ENCODE data around the gene GPATCH1. TPM values are rescaled to one million over a fixed set of nuclear protein-coding genes. Genes with fewer than 3 reads are reported as not detected.

GPATCH1 gene
- total and polyA plus RNA-seq, 2 of the 4 experiments (the other 2 are of a cell fraction), result 5.1 to 7.5 TPM

DNA sequence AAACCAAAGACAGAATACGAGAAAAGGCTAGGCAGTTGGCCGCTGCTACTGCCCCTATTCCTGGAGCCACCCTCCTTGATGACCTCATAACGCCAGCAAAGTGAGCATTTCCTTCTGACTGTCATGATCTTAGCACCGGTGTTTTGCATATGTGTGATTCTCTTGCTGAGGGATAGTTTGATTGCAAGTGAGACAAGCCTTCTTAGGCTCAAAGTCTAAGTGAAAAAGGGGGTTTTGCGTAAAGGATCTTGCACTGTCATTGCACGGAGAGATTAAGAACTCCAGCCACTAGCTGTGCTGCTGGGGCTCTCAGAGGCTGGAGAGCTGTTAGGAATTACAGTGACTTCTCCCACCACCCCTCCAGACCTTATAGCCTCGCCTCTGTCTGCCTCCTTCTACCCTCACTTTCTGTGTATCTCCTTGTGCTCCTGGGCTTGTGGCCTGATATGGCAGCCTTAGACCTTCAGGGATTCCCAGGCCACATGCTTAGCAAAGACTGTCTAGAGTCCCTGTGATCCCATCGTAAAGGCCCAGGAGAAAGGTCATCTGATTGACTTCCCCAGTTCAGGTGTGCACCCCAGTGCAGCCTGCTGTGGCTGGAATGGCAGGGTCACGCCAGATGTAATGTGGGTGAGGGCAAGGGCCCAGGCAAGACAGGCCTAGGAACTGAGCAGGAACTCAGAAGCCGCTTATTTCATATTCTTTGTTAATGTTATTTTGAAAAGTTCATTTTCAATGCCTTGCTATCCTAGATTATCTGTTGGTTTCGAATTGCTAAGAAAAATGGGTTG is 12.6 kb downstream of the GPATCH1 start:
- H2AK5ac ChIP-seq (ENCODE audit: low read depth, low read length), result no peak overlapping the region
- H2AK9ac ChIP-seq (replicated peaks; ENCODE audit: low read depth, low read length, poor library complexity), result no peak overlapping the region
- H4K91ac ChIP-seq (ENCODE audit: insufficient read depth, low read depth, low read length), result no peak overlapping the region
- ATAC-seq (ENCODE audit: low read depth) (no peak), DNase-seq (no peak)
- no peaks in the 10 kb centered on the region for H3K9me3 ChIP-seq (ENCODE audit: control insufficient read depth, insufficient read depth, low read length)
- in situ Hi-C loops (cut with MboI; ENCODE audit: low sequenced_read_pairs) (no loop called here), dilution Hi-C loops (cut with HindIII; ENCODE audit: low sequenced_read_pairs, unreplicated experiment) (no loop called here), intact Hi-C loops (cut with micrococcal nuclease) (no loop called here)
- H3K18ac ChIP-seq (ENCODE audit: low read depth, low read length), result no peak overlapping the region
- no peak overlapping the region for H2BK20ac ChIP-seq (ENCODE audit: low read depth, low read length)
- H3K23ac ChIP-seq (ENCODE audit: low read depth, low read length), result no peak overlapping the region
- ChIA-PET CTCF (no interaction called here), POLR2A (ENCODE audit: unreplicated experiment) (no interaction called here)
- no peak for TF ChIP-seq BHLHE40 (IDR thresholded peaks at IDR 0.05; ENCODE audit: low read depth, low read length)
- TF ChIP-seq, protein P1, sequence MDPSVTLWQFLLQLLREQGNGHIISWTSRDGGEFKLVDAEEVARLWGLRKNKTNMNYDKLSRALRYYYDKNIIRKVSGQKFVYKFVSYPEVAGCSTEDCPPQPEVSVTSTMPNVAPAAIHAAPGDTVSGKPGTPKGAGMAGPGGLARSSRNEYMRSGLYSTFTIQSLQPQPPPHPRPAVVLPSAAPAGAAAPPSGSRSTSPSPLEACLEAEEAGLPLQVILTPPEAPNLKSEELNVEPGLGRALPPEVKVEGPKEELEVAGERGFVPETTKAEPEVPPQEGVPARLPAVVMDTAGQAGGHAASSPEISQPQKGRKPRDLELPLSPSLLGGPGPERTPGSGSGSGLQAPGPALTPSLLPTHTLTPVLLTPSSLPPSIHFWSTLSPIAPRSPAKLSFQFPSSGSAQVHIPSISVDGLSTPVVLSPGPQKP (IDR thresholded peaks at IDR 0.05; ENCODE audit: borderline replicate concordance, low read depth, low read length), result no peak
- TF ChIP-seq, protein P2, sequence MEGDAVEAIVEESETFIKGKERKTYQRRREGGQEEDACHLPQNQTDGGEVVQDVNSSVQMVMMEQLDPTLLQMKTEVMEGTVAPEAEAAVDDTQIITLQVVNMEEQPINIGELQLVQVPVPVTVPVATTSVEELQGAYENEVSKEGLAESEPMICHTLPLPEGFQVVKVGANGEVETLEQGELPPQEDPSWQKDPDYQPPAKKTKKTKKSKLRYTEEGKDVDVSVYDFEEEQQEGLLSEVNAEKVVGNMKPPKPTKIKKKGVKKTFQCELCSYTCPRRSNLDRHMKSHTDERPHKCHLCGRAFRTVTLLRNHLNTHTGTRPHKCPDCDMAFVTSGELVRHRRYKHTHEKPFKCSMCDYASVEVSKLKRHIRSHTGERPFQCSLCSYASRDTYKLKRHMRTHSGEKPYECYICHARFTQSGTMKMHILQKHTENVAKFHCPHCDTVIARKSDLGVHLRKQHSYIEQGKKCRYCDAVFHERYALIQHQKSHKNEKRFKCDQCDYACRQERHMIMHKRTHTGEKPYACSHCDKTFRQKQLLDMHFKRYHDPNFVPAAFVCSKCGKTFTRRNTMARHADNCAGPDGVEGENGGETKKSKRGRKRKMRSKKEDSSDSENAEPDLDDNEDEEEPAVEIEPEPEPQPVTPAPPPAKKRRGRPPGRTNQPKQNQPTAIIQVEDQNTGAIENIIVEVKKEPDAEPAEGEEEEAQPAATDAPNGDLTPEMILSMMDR (conservative IDR thresholded peaks at IDR 0.05; ENCODE audit: low read depth, low read length), result no peak
- TF ChIP-seq FOS (IDR thresholded peaks at IDR 0.05; ENCODE audit: low read depth, low read length), result no peak
- no peak for TF ChIP-seq MAZ (IDR thresholded peaks at IDR 0.05; ENCODE audit: borderline replicate concordance, low read depth, low read length)
- no peak for TF ChIP-seq MAFK (IDR thresholded peaks at IDR 0.05; ENCODE audit: low read depth, low read length)
- TF ChIP-seq NFE2L2 (IDR thresholded peaks at IDR 0.05; ENCODE audit: low read depth, low read length), result no peak
- TF ChIP-seq CHD1 (IDR thresholded peaks at IDR 0.05; ENCODE audit: low read depth, low read length), result no peak
- no peak for TF ChIP-seq CEBPB (IDR thresholded peaks at IDR 0.05; ENCODE audit: low read depth, low read length)
- no peak for TF ChIP-seq RFX5 (IDR thresholded peaks at IDR 0.05; ENCODE audit: low read depth, low read length)
- TF ChIP-seq, protein P3, sequence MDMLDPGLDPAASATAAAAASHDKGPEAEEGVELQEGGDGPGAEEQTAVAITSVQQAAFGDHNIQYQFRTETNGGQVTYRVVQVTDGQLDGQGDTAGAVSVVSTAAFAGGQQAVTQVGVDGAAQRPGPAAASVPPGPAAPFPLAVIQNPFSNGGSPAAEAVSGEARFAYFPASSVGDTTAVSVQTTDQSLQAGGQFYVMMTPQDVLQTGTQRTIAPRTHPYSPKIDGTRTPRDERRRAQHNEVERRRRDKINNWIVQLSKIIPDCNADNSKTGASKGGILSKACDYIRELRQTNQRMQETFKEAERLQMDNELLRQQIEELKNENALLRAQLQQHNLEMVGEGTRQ (IDR thresholded peaks at IDR 0.05; ENCODE audit: low read depth, low read length), result no peak
- no peak for TF ChIP-seq SMC3 (IDR thresholded peaks at IDR 0.05; ENCODE audit: low read depth, low read length)
- TF ChIP-seq MXI1 (IDR thresholded peaks at IDR 0.05; ENCODE audit: borderline replicate concordance, low read depth, low read length), result no peak
- no peak overlapping the region for H2BK15ac ChIP-seq (ENCODE audit: low read depth, low read length)
- H3K36me3 ChIP-seq (ENCODE audit: control insufficient read depth, insufficient read depth, low read length), result peaks cover 51% of the 10 kb centered on the region
- H3K27ac ChIP-seq (ENCODE audit: insufficient read depth, low read length), result no peak overlapping the region
- no peaks in the 10 kb centered on the region for H3K79me1 ChIP-seq (ENCODE audit: low read depth in 1 of 2, low read length in 2 of 2)
- no peak overlapping the region for H2BK120ac ChIP-seq (ENCODE audit: low read depth, low read length)
- no TSS peak for BruUV-seq (replicated peaks)
- no peak overlapping the region for H4K8ac ChIP-seq (ENCODE audit: low read depth in 2 of 2, low read length in 2 of 2)
- H2BK5ac ChIP-seq (ENCODE audit: low read depth, low read length, poor library complexity, severe bottlenecking), result no peak overlapping the region
- H4K20me1 ChIP-seq (ENCODE audit: insufficient read depth, low read length), result no peaks in the 10 kb centered on the region
- H2AFZ ChIP-seq (replicated peaks; ENCODE audit: low read length, poor library complexity), result no peak overlapping the region
- H3K56ac ChIP-seq (ENCODE audit: extremely low read depth, insufficient read depth, low read length), result no peak overlapping the region
- H3K9ac ChIP-seq (ENCODE audit: low read depth, low read length), result no peak overlapping the region
- H4K5ac ChIP-seq (ENCODE audit: low read depth, low read length), result no peak overlapping the region
- no peaks in the 10 kb centered on the region for H3K27me3 ChIP-seq (ENCODE audit: control insufficient read depth, insufficient read depth, low read length)
- H3K4me2 ChIP-seq (ENCODE audit: low read depth, low read length), result no peak overlapping the region
- 100% methylated on average over 2 of the region's 11 CpGs; no CpG with 5 or more reads in 1 of the 2 experiments for WGBS, 2 experiments (ENCODE audit: extremely low coverage in 2 of 2, insufficient read length in 1 of 2)
- no peaks in the 10 kb centered on the region for H3K4me1 ChIP-seq (ENCODE audit: control insufficient read depth, insufficient read depth, low read length)
- H3K9me1 ChIP-seq (ENCODE audit: insufficient read depth, low read length), result no peaks in the 10 kb centered on the region
- H3K14ac ChIP-seq (replicated peaks; ENCODE audit: low read depth, low read length), result no peak overlapping the region
- H3K4ac ChIP-seq (ENCODE audit: low read depth, low read length), result no peak overlapping the region
- H3K4me3 ChIP-seq (ENCODE audit: insufficient read depth, low read depth, low read length), result no peak overlapping the region

Measured in IMR-90 (cell line).